GM18502 (cell line): ENCODE measurements around the gene MORN1.

ENCODE experiments used
- ATAC-seq: cut with Tn5 transposase; IDR thresholded peaks from one replicate; pipeline ENCODE4 v1.9.1; 2021; ENCODE audit warnings: mild to moderate bottlenecking; ENCODE audit not compliant: unreplicated experiment, poor library complexity

MORN1 gene

GRCh38 chr1:2354511-2355372 is 36.6 kb downstream of the MORN1 start:
- ATAC-seq: no peak

DNA sequence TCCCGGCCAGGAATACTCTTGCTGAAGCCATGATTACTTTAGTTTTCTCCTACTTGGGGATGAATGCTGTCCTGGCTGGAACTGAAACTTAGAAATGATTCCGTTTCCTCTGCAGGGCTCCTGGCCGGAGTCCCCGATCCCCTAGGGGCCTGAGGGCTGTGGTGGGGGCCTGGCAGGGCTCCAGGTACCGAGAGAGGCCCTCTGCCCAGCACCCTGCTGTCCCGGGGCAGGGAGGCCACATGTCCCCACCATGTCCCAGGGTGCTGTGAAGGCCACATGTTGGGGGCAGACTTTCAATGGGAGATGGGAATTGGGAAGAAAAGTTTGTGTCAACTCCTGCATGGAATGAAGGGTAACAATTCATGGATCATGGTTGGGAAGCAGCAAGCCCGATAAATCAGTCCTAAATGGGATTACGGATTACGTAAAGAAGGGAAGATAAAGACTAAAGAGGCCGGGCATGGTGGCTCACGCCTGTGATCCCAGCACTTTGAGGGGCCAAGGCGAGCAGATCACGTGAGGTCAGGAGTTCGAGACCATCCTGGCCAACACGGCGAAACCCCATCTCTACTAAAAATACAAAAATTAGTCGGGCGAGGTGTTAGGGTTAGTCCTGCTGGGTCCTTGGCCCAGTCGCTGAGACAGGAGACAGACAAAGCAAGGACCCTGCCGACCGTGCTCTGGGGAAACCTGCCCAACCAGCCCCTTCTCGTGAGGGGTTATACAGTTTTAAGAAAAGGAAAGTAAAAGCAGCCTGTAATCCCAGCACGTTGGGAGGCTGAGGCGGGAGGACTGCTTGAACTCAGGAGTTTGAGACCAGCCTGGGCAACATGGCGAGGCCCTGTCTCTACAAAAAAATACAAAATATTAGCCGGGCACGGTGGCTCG is 37.6 kb downstream of the MORN1 start:
- ATAC-seq: no peak

DNA sequence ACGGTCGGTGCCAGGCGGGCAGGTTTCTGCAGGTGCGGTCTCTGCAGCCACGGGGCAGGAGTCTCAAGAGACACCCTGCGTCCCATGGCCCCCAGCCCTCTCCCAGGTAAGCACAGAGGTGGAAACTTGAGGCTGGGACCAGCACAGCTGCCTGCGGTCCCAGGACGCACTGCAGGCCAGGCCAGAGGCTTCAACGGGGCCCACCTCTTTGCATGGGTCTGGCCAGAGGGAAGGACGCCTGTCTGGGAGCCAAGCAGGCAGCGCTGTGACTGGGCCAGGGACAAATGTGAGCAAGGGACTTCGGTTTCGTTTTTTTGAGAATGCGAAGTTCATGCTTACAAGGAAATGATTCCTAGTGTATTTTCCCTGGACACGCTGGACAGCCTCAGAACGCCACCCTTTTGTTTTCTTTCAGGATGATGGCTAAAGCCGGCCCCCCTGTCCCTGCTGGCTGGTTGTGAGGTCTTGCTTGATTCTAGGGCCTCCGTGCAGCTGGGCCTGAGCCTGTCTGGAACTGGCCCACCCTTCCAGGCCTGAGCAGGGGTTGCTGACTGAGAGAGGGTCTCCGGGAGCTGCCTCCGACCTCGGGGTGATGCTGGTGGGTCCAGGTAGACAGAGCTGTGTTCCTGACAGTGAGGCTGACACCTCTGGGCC is 38.3 kb downstream of the MORN1 start:
- ATAC-seq: no peak

DNA sequence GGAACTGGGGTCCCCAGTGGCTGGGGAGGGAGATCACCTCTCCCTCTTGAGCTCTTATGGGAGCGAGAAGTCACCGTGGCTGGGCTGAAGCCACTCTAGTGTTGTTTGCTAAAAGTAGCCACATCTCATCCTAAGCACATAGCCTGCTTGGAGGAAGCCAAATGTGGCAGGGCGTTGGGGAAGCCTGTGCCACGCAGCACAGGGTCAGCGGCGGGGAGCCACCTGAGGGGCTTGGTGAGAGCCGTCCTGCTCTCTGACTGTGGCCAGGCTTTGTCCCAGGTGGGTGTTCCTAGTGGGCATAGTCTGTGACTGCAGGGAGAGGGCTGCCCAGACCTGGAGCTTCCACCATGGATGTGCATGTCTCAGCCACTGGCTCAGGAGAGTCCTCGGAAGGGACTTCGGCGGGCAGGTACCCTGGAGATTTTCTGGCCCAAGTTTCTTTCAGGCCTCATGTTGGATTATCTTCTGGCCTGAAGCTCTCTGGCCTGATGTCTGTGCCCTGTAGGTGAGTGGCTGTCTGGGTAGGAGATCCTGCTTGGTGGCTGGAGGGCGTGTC is 38.9 kb downstream of the MORN1 start:
- no peak for ATAC-seq

- ATAC-seq: no peak
Measured at GRCh38 chr1:2351723-2352122, 39.6 kb downstream of the MORN1 start.

DNA sequence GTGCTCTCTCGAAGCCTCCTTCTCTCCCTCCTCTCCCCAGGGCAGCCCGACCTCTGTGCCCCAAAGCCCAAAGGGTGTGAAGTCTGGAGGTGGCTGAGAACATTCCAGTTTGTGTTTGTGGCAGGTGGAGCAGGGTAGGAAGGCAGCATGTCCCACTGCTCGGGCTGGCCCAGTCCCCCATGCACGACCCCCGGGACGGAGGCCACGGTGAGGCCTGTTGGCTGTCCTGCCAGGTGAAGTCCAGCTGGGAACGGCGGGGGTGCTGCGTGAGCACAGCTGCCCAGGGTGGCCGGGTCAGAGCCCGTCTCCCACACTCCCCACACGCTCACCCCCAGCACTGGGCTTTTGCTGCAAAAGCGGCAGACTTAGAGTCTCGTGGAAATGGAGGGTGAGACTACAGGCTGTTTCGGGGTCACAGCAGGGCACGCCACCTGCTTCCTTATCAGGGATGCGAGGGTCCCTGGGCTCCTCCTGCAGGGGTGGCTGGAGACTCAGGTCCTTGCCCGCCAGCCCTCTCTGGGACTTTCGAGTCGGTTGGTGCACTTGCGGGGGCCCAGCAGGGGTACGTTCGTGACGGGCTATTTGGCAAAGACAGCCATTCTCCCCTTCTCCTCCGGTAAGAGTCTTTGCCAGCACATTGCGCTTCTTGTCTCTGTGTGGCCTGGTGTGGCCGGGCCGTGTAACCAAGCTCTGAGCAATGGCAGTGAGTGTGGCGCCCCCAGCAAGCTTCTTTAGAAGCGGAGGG is 40.3 kb downstream of the MORN1 start:
- no peak for ATAC-seq

DNA sequence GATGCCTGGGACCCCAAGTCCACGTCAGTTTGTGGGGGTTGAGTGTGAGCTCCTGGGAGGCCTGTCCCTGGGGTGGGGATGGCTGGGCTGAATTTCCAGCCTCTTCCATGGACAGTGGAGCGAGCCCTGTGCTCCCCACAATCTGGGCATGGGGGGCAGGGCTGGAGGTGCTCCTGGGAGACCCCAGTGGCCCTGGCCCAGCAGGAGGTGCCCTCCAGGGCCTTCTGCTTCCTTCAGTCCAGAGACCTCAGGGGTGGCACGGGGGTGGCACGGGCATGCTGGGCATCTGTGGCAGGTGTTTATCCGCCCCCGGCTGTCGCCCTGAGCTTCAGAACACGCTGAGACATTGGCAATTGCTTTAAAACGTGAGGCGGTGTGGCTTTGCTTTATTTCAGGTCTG is 40.9 kb downstream of the MORN1 start:
- ATAC-seq: no peak

DNA sequence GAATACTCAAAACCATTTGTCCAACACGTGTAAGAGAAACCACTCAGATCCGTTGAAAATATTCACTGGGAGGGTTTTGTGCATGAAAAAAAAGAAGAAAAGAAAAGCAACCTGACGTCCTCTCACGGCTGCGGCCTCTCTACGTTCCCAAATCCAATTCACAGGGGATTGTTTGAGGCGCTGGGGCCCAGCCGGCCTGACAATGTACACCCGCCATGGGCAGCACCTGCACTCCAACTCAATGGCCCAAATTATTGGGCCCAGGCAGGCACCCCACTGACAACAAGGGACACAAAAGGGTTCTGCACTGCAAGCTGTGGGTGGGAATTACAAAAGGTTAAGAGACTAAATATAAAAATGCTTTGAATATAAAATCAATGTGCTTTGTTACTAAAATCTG is 41.5 kb downstream of the MORN1 start:
- ATAC-seq: no peak

GRCh38 chr1:2348346-2349325 is 42.7 kb downstream of the MORN1 start:
- no peak for ATAC-seq

- ATAC-seq: no peak
Measured at GRCh38 chr1:2347896-2348295, 43.5 kb downstream of the MORN1 start.

DNA sequence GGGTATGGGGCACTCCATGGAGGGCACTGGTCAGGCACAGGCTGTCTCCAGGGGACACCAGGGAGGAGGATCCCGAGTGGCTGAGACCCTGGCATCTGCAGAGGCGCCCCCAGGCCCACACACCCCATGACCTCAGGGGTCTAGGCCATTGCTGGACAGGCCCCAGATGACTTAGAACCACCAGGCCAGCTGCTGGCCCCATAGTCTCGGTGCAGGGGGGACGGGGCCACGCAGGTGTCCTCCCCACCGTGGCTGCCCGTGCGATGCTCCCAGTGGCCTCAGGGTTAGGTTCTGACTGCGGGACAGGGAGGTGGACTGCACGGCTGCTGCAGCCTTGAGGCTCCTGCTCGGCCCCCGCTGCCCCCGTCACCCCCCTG is 44.0 kb downstream of the MORN1 start:
- no peak for ATAC-seq

- no peak for ATAC-seq
Measured at GRCh38 chr1:2346691-2347408, 44.5 kb downstream of the MORN1 start.

- ATAC-seq: no peak
Measured at GRCh38 chr1:2345297-2346075, 45.9 kb downstream of the MORN1 start.

- ATAC-seq: no peak
Measured at GRCh38 chr1:2344744-2345296, 46.5 kb downstream of the MORN1 start.

DNA sequence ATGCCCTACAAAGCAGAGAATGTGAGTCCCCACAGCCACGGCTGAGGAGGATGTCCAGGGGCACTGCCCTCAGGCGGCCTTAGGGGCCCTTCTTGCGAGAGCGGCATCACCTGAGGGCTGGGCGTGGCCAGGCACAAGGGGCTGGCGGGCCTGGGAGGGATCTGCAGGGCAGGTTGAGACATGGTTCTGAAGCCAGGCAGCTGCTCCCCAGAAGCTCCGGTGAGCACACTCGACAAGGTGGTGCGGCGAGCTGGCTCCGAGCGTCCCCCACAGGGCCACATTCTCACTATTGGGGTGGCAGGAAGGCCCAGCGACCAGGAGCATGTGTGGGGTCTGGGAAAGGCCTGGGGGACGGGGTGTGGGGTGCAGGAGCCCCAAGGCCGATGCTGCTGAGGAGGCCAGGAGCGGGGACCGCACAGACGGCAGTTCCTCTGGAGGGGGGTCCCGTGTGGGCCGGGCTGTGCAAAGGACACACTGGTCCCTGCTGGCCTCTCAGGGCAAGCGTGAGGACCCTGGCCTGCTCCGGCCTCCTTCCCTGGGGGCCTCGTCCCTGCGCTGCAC is 47.2 kb downstream of the MORN1 start:
- ATAC-seq: no peak

GRCh38 chr1:2343023-2343935 is 48.1 kb downstream of the MORN1 start:
- no peak for ATAC-seq
